ENCODE data around the gene RINT1.

DNA sequence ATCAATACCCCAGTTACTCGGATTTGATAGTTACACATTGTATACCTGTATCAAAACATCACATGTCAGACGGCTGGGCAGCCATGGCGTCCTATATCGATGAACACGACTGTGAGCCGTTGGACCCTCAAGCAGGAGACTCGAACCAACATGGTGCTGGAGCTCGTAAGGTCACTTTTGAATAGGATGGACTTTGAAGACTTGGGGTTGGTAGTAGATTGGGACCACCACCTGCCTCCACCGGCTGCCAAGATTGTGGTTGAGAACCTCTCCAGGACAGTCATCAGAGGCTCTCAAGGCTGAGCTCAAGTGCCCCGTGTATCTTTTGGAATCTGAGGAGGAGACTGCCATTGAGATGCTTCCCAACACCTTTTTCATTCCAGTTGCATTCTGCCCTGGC, 1.9 kb upstream of the RINT1 start:
- TF ChIP-seq EZH2 (IDR thresholded peaks at IDR 0.05; ENCODE audit: low read length), result no peak
- TF ChIP-seq, protein P1, sequence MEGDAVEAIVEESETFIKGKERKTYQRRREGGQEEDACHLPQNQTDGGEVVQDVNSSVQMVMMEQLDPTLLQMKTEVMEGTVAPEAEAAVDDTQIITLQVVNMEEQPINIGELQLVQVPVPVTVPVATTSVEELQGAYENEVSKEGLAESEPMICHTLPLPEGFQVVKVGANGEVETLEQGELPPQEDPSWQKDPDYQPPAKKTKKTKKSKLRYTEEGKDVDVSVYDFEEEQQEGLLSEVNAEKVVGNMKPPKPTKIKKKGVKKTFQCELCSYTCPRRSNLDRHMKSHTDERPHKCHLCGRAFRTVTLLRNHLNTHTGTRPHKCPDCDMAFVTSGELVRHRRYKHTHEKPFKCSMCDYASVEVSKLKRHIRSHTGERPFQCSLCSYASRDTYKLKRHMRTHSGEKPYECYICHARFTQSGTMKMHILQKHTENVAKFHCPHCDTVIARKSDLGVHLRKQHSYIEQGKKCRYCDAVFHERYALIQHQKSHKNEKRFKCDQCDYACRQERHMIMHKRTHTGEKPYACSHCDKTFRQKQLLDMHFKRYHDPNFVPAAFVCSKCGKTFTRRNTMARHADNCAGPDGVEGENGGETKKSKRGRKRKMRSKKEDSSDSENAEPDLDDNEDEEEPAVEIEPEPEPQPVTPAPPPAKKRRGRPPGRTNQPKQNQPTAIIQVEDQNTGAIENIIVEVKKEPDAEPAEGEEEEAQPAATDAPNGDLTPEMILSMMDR (optimal IDR thresholded peaks at IDR 0.05 in 1 of 3, IDR thresholded peaks at IDR 0.05 in 1 of 3, conservative IDR thresholded peaks at IDR 0.05 in 1 of 3; ENCODE audit: extremely low read depth in 1 of 3, insufficient read depth in 2 of 3, low read length in 3 of 3), result no peak

All from keratinocyte (primary cell).